ENCODE data around the gene XRCC4. TPM values are rescaled to one million over a fixed set of nuclear protein-coding genes. Genes with fewer than 3 reads are reported as not detected.

XRCC4 gene
- total RNA-seq, 3 donors from 2014 or later = 7.6 to 8.8 (median 8.7) TPM

DNA sequence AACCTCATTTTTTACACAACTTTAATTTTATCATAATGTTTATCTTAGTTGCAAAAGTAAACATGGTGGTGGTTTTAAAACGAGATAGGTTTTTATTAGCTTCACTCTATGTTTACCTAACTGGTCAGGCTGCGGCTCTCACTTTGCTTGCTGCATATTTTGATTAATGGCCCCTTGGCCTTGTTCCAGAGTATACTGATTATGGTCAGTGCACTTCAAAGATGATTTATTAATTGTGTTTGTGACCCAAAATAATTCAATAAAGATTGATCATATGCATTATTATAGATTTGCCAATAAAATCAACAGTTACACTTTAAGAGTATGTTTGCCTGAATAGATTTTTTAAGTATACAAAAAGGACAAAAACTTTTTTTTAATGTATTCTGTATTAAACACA, 188.0 kb downstream of the XRCC4 start:
- H3K9me3 Mint-ChIP-seq = no peaks in the 10 kb centered on the region
- ATAC-seq (no peak), DNase-seq (no peak)
- no peaks in the 10 kb centered on the region for H3K36me3 Mint-ChIP-seq (ENCODE audit: insufficient read depth)
- H3K4me1 Mint-ChIP-seq (ENCODE audit: low read depth) = no peaks in the 10 kb centered on the region
- H3K4me3 Mint-ChIP-seq = no peak overlapping the region
- H3K27me3 Mint-ChIP-seq (ENCODE audit: low read depth) = no peaks in the 10 kb centered on the region

DNA sequence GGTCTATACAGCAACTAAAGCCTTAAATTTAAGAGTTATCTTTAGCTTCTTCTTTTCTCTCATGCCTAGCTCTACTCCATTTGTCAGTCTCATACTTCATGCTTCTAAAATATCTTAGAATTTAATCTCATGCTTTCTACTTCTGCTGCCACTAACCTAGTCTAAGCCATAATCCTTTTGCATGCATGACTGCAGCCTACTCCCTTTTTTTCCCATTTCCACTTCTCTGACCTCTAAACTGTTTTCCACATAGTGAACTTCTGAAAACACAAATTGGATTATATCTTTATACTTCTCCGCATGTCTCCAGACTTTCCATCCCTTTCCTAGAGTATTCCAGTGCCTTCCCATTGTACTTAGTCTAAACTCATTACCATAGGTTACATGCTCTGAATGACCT, 193.0 kb downstream of the XRCC4 start:
- Mint-ChIP-seq H3K4me1 (ENCODE audit: low read depth) (no peaks in the 10 kb centered on the region), H3K36me3 (ENCODE audit: insufficient read depth) (peaks cover 4% of the 10 kb centered on the region), H3K4me3 (no peak overlapping the region), H3K27me3 (ENCODE audit: low read depth) (no peaks in the 10 kb centered on the region), H3K9me3 (peaks cover 9% of the 10 kb centered on the region)
- DNase-seq (no peak), ATAC-seq (no peak)

DNA sequence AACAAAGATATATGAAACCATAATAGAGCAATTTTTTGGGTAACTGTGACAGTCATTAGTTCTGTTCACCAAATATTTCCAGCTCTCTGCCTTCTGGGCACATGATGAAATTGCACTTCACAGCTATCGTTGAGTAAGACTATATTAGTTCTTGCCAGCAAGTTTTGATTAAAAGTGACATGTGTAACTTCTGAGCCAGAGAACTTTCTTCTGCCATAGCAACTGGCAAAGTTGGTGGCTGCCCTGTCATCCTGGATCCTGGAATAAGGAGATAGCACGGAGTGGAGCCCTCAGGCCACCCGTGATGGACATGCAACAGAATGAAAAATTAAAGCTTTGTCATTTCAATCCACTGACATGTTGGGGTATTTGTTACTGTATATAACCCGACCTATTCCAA, 199.8 kb downstream of the XRCC4 start:
- peaks cover 4% of the 10 kb centered on the region for H3K36me3 Mint-ChIP-seq (ENCODE audit: insufficient read depth)
- H3K27me3 Mint-ChIP-seq (ENCODE audit: low read depth) = no peaks in the 10 kb centered on the region
- peaks cover 9% of the 10 kb centered on the region for H3K9me3 Mint-ChIP-seq
- ATAC-seq (no peak), DNase-seq (no peak)
- no peak overlapping the region for H3K4me3 Mint-ChIP-seq
- H3K4me1 Mint-ChIP-seq (ENCODE audit: low read depth) = no peaks in the 10 kb centered on the region

DNA sequence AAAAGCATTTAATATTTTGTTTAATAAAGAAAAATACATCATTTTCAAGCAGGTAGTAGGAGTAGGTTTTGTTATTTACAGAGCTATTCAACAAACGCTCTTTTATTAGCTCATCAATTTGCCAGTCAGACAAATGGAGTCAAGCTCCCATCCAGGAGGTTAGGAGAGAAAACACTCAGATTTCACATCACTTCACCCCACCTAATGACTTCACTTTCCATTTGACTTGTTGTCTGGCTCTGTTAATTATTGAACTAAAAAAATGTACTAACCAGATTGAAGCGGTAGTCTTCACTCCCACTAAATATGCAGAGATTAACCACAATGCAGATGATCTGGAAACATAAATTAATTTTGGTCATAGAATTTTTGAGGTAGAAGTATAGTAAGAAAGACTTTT, 200.6 kb downstream of the XRCC4 start:
- peaks cover 4% of the 10 kb centered on the region for H3K36me3 Mint-ChIP-seq (ENCODE audit: insufficient read depth)
- no peak overlapping the region for H3K4me3 Mint-ChIP-seq
- no peaks in the 10 kb centered on the region for H3K27me3 Mint-ChIP-seq (ENCODE audit: low read depth)
- DNase-seq = no peak
- peaks cover 9% of the 10 kb centered on the region for H3K9me3 Mint-ChIP-seq
- no peak for ATAC-seq
- H3K4me1 Mint-ChIP-seq (ENCODE audit: low read depth) = no peaks in the 10 kb centered on the region

DNA sequence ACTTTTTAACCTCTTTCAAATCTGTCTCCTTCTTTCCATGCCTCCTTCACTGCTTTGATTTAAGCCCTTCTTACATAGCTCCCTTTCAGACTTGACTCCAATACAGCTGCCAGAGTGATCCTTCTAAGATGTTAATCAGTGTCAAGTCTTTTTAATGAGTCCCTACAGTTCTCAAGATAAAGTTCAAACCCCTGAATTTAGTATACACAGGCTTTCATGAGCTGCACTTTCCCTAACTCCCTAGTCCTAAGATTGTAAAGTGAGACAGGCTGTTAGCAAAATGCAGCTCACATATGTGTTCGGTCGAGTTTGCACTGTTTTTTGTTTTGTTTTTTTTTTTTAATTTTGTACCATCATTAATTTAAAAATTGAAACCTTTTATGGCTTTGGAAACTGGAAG, 203.8 kb downstream of the XRCC4 start:
- no peaks in the 10 kb centered on the region for H3K4me1 Mint-ChIP-seq (ENCODE audit: low read depth)
- H3K27me3 Mint-ChIP-seq (ENCODE audit: low read depth) = no peaks in the 10 kb centered on the region
- ATAC-seq = no peak
- DNase-seq = no peak
- no peaks in the 10 kb centered on the region for H3K36me3 Mint-ChIP-seq (ENCODE audit: insufficient read depth)
- H3K4me3 Mint-ChIP-seq = no peak overlapping the region
- H3K9me3 Mint-ChIP-seq = no peaks in the 10 kb centered on the region

DNA sequence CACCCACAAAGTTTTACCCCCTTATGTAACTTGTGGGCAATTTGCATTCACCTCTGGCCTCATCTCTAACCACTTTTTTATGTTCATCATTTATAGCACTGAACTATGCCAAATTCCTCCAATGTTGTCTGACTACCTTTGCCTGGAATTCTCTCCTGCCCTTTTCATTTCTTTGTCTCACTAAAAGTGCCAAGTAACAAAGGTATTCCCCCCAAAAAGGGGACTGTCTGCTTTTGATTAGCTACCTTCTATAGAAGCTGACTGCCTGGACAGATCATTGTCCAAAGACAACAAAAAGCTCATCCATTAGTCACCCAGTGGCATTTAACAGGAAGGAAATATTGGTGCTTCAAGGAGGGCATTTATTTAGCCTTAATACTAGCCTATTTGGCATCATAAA, 204.3 kb downstream of the XRCC4 start:
- no peak for ATAC-seq

DNA sequence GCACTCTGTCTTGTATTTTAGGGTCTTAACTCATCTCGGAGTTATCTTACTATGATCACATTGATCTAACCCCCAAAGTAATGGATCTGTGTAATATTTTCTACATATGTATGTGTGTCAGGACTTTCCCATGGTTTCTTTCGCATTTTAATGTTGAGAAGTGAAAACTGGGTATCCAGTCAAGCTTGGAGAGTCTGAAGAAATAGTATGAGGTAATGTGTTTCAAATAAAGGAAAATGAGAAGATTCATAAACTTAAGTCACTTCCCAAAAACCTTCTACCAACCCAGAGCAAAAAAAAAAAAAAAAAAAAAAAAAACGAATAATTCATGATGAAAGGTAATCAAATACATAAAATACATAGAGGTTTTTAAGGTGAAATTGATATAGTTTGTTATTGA, 206.4 kb downstream of the XRCC4 start:
- DNase-seq = no peak
- Mint-ChIP-seq H3K27me3 (ENCODE audit: low read depth) (no peaks in the 10 kb centered on the region), H3K4me1 (ENCODE audit: low read depth) (no peaks in the 10 kb centered on the region), H3K36me3 (ENCODE audit: insufficient read depth) (peaks cover 2% of the 10 kb centered on the region), H3K9me3 (peaks cover 4% of the 10 kb centered on the region), H3K4me3 (no peak overlapping the region)
- ATAC-seq = no peak

More for the DNA sequence above, 204.3 kb downstream of the XRCC4 start:
- no peak for DNase-seq
- Mint-ChIP-seq H3K9me3 (no peaks in the 10 kb centered on the region), H3K36me3 (ENCODE audit: insufficient read depth) (no peaks in the 10 kb centered on the region), H3K4me3 (no peak overlapping the region), H3K4me1 (ENCODE audit: low read depth) (no peaks in the 10 kb centered on the region), H3K27me3 (ENCODE audit: low read depth) (no peaks in the 10 kb centered on the region)

DNA sequence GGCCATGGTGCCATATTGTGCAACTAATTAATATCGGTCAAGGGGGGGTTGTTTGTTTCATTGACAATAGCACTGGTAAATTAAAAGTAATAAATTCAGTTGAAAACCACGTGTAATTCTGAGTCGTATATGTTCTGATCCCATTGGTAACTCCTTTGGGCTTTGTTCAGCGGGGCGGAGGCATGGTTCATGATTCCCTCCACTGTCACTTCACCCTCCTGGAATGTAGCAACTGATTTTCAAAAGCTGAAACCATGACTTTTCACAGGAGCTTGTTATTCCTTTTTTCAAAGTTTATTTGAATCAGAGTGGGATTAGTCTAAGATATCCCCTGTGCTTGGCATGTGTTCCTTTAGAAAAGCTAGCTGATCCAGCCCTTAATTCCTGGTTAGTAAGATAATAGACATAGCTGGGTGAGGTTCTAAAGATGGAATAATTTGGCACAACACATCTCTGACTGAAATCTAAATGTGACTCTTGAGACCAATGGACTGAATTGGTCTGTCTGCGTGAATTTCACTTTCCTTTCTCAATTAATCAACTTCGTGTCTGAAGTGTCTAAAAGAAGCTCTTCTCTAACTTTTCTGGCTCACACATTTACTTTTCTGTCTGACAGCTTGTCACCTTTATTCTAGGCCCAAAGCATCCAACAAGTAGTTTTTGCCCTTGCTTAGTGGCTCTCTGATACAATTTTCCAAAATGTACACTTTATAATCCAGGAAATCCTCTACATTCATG, 208.5 kb downstream of the XRCC4 start:
- ATAC-seq (no peak), DNase-seq (no peak)
- Mint-ChIP-seq H3K36me3 (ENCODE audit: insufficient read depth) (peaks cover 2% of the 10 kb centered on the region), H3K9me3 (peaks cover 6% of the 10 kb centered on the region), H3K27me3 (ENCODE audit: low read depth) (no peaks in the 10 kb centered on the region), H3K4me1 (ENCODE audit: low read depth) (no peaks in the 10 kb centered on the region), H3K4me3 (no peak overlapping the region)

DNA sequence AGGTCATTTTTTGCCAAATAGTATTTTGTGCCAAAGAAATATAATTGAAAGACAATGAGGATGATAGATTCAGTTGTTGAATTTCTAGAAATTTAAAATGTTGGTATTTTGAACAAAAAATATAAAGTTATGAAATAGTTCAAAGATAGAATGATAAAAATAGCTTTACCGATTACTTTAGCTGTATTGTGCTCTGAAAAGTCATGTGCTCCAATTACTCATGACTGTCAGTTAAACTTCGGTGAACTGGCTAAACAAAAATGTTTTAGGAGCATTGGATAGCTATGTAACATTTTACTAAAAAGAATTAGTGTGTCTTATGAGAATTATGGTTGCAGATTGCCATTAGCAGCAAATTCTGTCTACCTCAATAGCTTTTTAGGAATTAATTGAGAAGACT, 216.9 kb downstream of the XRCC4 start:
- Mint-ChIP-seq H3K27me3 (ENCODE audit: low read depth) (no peaks in the 10 kb centered on the region), H3K4me3 (no peak overlapping the region), H3K9me3 (peaks cover 2% of the 10 kb centered on the region), H3K4me1 (ENCODE audit: low read depth) (no peaks in the 10 kb centered on the region), H3K36me3 (ENCODE audit: insufficient read depth) (peaks cover 1% of the 10 kb centered on the region)
- DNase-seq = no peak
- no peak for ATAC-seq

DNA sequence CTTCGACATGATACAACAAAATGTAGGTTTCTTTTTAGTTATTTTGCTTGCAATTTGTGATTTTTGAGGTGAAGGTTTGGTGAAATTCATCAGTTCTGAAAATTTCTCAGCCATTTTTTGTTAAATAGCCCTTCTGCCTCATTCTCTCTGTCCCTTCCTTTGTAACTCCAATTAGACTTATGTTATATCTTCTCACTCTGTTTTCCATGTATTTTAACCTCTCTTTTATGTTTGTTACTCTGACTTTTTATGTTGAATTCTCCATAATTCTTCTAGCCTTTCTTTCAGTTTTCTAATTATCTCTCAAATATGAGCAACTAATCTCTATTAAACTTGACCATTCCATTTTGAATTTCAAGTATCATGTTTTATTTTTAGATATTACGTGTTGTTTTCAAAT, 222.0 kb downstream of the XRCC4 start:
- Mint-ChIP-seq H3K4me3 (no peak overlapping the region), H3K27me3 (ENCODE audit: low read depth) (no peaks in the 10 kb centered on the region), H3K9me3 (peaks cover 13% of the 10 kb centered on the region), H3K4me1 (ENCODE audit: low read depth) (peaks cover 3% of the 10 kb centered on the region), H3K36me3 (ENCODE audit: insufficient read depth) (peaks cover 10% of the 10 kb centered on the region)
- DNase-seq (no peak), ATAC-seq (no peak)

DNA sequence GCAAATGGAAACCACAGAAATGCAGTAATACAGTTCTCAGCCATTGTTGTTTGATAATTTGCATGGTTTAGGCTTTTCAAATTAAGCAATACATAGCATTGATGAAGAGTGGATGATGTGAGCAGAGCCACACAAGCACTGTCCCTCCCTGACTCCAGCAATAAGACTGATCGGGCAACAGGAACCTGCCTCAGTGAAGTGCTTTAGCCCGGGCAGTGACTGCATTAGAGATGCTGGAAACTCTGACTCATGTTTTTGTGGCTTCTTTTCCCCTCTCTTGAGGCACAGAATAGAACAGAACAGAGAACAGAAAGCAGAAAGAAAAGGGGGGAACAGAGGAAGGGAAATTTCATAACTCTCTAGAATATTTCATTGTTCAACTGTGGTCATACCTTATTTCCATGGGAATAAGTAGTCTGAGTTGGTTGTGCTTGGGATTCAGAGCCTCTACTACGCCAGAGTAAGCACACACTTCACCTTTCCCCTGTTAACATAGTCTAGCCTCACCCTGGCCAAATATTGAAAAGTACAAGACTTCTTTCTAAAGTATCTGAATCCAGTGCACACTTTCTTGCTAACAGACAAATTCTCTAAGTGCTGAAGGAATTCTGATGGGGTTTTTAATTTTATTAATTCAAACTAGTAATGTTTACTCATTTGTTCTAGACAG, 229.4 kb downstream of the XRCC4 start:
- Mint-ChIP-seq H3K27me3 (ENCODE audit: low read depth) (no peaks in the 10 kb centered on the region), H3K9me3 (no peaks in the 10 kb centered on the region), H3K4me1 (ENCODE audit: low read depth) (peaks cover 3% of the 10 kb centered on the region), H3K36me3 (ENCODE audit: insufficient read depth) (peaks cover 8% of the 10 kb centered on the region), H3K4me3 (no peak overlapping the region)
- DNase-seq (no peak), ATAC-seq (peak in 1 of 2 donors; percentile 43)

DNA sequence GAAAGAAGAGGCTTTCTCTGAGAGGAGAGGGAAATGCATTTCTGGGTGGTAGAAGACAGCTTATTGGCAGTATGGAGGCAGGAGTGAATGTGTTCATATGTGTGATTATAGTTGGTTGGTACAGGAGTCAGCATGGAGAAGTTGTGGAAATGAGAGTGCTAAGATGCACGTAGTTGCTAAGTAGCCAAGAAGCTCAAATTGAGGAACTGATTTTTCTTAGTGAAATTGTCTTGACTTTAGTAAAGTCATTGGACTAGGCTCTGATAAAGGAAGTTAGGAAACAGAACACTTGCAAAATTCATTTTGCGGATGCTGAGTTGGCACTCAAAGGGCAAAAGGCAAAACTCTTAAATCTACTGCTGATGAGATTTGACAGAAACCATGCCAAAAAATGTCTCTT, 235.3 kb downstream of the XRCC4 start:
- DNase-seq (no peak), ATAC-seq (no peak)
- no peak overlapping the region for H3K4me3 Mint-ChIP-seq
- H3K27me3 Mint-ChIP-seq (ENCODE audit: low read depth) = no peaks in the 10 kb centered on the region
- no peaks in the 10 kb centered on the region for H3K4me1 Mint-ChIP-seq (ENCODE audit: low read depth)
- peaks cover 5% of the 10 kb centered on the region for H3K9me3 Mint-ChIP-seq
- peaks cover 14% of the 10 kb centered on the region for H3K36me3 Mint-ChIP-seq (ENCODE audit: insufficient read depth)

DNA sequence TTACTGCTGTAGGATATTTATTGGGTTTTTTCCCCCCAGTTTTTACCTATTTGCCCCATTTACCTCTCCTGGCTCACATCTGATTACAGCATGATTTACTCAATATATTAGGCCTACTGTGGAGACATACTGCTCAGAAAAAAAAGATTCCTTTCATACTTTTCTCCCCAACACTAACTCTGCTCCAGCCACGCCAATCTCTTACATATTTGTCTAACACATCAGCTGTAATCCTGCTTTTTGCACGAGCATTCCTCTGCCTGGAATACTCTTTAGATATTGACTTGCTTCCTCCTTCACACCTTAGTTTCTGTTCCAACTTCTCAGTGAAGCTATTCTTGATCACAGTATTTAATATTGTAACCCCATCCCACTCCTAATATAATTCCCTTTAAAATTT, 236.1 kb downstream of the XRCC4 start:
- H3K9me3 Mint-ChIP-seq = peaks cover 5% of the 10 kb centered on the region
- H3K36me3 Mint-ChIP-seq (ENCODE audit: insufficient read depth) = peaks cover 12% of the 10 kb centered on the region
- no peaks in the 10 kb centered on the region for H3K4me1 Mint-ChIP-seq (ENCODE audit: low read depth)
- DNase-seq (no peak), ATAC-seq (no peak)
- H3K4me3 Mint-ChIP-seq = no peak overlapping the region
- no peaks in the 10 kb centered on the region for H3K27me3 Mint-ChIP-seq (ENCODE audit: low read depth)

DNA sequence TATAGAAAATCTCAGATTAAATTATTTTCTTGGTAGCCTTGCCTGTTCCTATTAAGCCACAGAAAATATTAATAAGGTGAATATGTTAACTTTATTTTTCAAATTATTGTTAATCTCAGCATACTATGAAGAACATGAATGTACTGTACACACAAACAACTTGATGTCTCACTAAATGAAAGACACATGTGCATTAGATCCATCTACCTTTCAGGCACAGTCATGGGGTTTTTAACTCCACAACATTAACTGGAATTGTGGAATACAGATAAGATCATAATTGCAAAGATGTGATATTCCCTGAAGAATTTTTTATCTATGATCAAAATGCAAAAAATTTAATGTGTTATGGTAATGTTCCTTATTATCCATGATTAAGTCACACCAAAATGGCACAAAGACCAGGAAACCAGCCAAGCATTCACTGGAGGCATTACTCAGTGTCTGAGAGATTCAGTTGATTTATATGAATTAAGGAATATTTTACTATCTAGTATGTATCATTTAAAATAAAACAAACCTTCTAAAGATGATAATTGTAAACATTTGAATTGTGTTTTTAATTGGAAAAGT, 244.2 kb downstream of the XRCC4 start:
- no peaks in the 10 kb centered on the region for H3K36me3 Mint-ChIP-seq (ENCODE audit: insufficient read depth)
- no peak for DNase-seq
- H3K4me3 Mint-ChIP-seq = no peak overlapping the region
- H3K27me3 Mint-ChIP-seq (ENCODE audit: low read depth) = no peaks in the 10 kb centered on the region
- no peaks in the 10 kb centered on the region for H3K4me1 Mint-ChIP-seq (ENCODE audit: low read depth)
- ATAC-seq = no peak
- H3K9me3 Mint-ChIP-seq = no peaks in the 10 kb centered on the region

All from activated T-cell treated with anti-CD3 and anti-CD28 coated beads, Interleukin-2, amount 50 U/mL, for 4 hours (primary cell).